Mucosa of stomach (tissue), 1 donor: ENCODE measurements around the gene DPYSL5.

ENCODE experiments used
- H3K27me3 ChIP-seq: one replicate; pipeline ENCODE4 v1.7.0; 2013; ENCODE audit warnings: mild to moderate bottlenecking, low read length; ENCODE audit not compliant: control insufficient read depth, insufficient read depth
- H3K36me3 ChIP-seq: one replicate; pipeline ENCODE4 v1.7.0; 2013; ENCODE audit warnings: low read length; ENCODE audit not compliant: control insufficient read depth, insufficient read depth
- H3K4me1 ChIP-seq: one replicate; pipeline ENCODE4 v1.7.0; 2013; ENCODE audit warnings: mild to moderate bottlenecking, low read length; ENCODE audit not compliant: control insufficient read depth, insufficient read depth
- H3K4me3 ChIP-seq: one replicate; pipeline ENCODE4 v1.7.0; 2013; ENCODE audit warnings: low read length
- H3K9ac ChIP-seq: one replicate; pipeline ENCODE4 v1.7.0; 2013; ENCODE audit warnings: mild to moderate bottlenecking, low read length, moderate library complexity
- H3K9me3 ChIP-seq: one replicate; pipeline ENCODE4 v1.7.0; 2013; ENCODE audit warnings: mild to moderate bottlenecking, low read length, moderate library complexity; ENCODE audit not compliant: control insufficient read depth
- donor health status: Pancreatic carcinoma.

Gene DPYSL5

DNA sequence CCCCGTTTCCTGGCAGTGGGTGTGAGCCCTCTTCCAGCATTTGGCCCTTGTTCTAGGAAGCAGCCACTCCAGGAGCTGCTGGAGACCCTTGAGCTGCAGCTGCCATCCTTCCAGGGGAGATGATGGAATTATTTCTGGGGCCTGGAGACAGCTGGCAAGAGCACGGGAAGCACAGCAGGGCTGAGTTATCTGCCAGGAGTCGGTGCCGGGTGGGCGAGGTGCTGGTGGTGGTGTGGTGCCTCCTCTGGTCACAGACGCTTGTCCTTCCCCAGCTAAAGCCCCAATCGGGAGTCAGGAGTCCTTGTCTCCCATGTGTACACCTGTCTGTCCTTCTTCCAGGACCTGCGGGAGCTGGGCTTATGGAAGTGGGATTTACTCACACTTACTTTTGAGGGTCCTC is 36.0 kb downstream of the DPYSL5 start:
- Histone ChIP-seq H3K4me1 (no peaks in the 10 kb centered on the region), H3K9me3 (no peaks in the 10 kb centered on the region), H3K27me3 (peaks cover 5% of the 10 kb centered on the region), H3K9ac (no peak overlapping the region), H3K4me3 (no peak overlapping the region), H3K36me3 (no peaks in the 10 kb centered on the region)

DNA sequence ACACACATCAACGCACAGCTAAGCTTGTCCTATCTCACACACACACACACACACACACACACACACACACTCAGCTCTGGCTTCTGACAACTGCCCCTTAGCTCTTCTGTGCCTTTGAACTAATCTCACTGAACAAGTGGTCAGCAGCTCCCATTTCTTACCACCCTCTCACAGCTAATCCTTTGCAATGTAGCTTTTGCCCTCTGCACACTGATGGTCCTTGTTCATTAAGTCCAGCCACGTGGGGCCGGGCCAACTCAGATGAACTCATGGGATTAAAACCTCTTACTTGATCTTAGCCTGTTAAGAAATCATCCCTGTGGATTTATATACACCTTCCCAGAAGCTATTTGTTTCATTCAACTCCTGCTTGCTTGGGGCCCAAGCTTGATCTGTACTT is 36.6 kb downstream of the DPYSL5 start:
- H3K4me3 ChIP-seq: no peak overlapping the region
- no peaks in the 10 kb centered on the region for H3K9me3 ChIP-seq
- H3K4me1 ChIP-seq: no peaks in the 10 kb centered on the region
- H3K36me3 ChIP-seq: no peaks in the 10 kb centered on the region
- H3K9ac ChIP-seq: no peak overlapping the region
- peaks cover 5% of the 10 kb centered on the region for H3K27me3 ChIP-seq

DNA sequence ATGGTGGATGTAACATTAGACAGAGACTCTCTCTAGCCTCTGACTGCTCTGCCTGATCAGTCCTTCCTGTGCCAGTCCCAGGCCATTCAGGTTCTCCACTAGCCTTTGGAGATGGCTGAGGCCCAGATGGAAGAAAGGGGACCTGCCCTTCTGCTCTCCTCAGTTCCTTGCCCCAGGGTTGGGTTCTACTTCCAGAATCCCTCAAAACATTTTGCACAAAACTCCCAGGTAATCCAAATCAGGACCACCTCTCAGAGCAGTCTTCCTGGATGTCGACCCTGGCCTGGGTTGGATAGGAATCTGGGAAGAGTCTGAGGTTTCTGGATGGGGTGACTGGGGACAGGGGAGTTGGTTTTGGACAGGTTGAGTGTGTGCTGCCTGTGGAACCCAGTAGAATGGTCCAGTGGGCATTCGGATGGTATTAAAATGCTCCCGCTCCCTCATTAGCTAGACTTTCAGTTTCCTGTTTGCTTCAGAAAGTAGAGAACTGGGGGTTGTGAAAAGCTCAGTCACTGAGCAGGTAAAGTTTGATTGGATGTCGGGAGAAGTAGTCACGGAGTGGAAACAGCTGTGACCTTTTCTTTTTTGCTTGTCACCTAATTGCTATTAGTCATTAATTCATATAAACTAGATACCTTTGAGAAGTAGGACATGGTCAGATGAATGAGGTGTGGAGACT is 37.9 kb downstream of the DPYSL5 start:
- no peaks in the 10 kb centered on the region for H3K4me1 ChIP-seq
- peaks cover 5% of the 10 kb centered on the region for H3K27me3 ChIP-seq
- no peaks in the 10 kb centered on the region for H3K9me3 ChIP-seq
- no peaks in the 10 kb centered on the region for H3K36me3 ChIP-seq
- no peak overlapping the region for H3K4me3 ChIP-seq
- no peak overlapping the region for H3K9ac ChIP-seq

DNA sequence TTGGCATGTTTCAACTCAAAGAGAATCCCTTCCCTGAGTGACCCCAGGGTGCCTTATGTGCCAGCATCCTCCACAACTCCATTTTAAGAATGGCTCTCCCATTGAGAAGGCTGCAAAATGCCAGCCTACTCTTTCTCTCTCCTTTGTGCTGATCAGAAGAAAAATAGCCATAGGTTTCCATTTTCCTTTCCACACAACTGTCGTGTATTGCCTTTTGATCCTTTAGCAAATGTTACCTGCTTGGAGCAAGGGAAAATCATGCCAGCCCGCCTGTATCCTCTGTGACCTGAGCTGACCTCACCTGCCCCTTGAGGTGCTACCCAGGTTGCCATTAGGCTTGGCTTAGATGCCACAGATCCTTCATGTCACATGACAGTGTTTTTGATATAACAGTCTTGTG is 38.8 kb downstream of the DPYSL5 start:
- H3K36me3 ChIP-seq: no peaks in the 10 kb centered on the region
- H3K4me1 ChIP-seq: no peaks in the 10 kb centered on the region
- peaks cover 5% of the 10 kb centered on the region for H3K27me3 ChIP-seq
- no peak overlapping the region for H3K9ac ChIP-seq
- H3K4me3 ChIP-seq: no peak overlapping the region
- no peaks in the 10 kb centered on the region for H3K9me3 ChIP-seq

DNA sequence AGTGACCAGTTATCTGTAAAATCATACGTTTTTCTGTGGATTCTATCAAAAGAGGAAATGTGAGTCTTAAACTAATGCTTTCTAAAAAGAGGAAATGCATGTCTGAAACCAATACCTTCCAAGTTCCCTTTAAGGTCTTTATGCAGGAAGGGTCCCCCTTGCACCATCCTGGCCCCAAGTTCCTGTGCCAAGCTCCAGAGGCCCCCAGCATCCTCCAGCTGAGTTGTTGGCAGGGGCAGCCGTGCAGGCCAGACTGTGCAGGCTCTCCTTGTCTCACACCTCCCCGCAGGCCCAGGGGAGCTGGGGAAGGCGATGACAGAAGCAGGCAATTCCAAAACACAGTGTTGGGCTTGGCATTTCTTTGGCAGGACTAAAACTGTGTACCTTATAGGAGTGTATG is 39.2 kb downstream of the DPYSL5 start:
- peaks cover 5% of the 10 kb centered on the region for H3K27me3 ChIP-seq
- H3K4me3 ChIP-seq: no peak overlapping the region
- H3K9me3 ChIP-seq: no peaks in the 10 kb centered on the region
- H3K36me3 ChIP-seq: no peaks in the 10 kb centered on the region
- H3K4me1 ChIP-seq: no peaks in the 10 kb centered on the region
- H3K9ac ChIP-seq: no peak overlapping the region

DNA sequence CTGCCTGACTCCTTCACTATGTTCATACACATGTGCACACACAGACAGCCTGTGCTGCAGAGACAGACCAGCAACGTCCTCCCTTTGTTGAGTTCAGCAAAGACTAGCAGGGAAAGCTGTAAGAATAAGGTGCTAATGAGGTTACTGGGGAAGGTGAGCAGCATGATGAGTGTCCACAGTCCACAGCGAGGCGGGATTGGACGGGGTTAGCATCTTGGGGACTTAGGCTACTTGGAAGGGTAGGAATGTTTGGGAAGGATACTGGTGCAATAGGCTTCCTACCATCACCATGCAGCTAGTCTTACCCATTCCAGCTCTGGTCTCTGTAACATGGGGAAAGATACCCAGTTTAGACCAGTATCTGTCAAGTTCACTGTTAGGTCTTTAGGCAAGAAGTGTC is 41.9 kb downstream of the DPYSL5 start:
- no peaks in the 10 kb centered on the region for H3K9me3 ChIP-seq
- no peak overlapping the region for H3K9ac ChIP-seq
- H3K36me3 ChIP-seq: no peaks in the 10 kb centered on the region
- H3K4me1 ChIP-seq: no peaks in the 10 kb centered on the region
- no peaks in the 10 kb centered on the region for H3K27me3 ChIP-seq
- H3K4me3 ChIP-seq: no peak overlapping the region

DNA sequence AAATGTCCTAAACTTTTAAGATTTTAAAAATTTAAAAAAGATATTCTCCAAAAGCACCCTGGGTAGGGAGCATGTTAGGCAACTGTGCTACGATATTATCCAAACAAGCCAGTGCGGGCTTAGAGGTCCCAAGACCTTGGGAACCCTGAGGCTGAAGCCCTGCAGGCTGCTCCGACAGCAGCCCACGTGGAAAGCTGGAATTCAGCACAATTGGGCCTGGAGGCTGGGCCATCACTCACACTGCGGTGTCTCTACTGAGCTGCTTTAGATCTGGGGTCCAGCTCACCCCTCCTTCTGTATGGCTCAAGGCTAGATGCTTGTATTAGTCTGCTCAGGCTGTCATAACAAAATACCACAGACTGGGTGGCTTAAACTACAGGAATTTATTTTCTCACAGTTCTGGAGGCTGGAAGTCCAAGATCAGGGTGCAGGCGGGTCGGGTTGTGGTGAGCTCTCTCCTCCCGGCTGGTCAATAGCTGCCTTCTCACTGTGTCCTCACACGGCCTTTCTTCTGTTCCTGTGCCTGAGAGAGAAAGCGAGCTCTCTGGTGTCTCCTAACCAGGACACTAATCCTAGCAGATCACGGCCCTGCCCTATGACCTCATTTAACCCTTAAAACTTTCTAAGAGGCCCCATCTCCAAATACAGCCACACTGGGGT is 42.5 kb downstream of the DPYSL5 start:
- Histone ChIP-seq H3K4me3 (no peak overlapping the region), H3K9ac (no peak overlapping the region), H3K36me3 (no peaks in the 10 kb centered on the region), H3K4me1 (no peaks in the 10 kb centered on the region), H3K9me3 (no peaks in the 10 kb centered on the region), H3K27me3 (no peaks in the 10 kb centered on the region)

DNA sequence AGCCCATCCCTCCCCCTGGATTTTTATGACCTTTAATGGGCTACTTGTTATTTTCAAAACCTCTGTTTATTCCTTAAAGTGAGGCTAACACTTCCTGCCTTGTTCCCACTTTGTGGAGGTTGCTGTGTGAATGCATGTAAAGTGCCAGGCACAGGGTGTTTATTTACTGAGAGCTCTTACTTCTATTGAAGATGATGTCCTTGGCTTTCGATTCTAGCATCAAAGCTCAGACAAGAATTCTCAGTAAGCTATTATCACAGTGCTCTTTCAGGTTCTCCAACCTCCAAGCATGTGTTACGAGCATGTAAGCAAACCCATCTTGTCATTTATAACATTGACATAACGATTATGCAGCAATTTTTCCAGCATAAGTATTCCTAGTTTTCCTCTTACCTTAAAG is 44.2 kb downstream of the DPYSL5 start:
- Histone ChIP-seq H3K9ac (no peak overlapping the region), H3K27me3 (no peaks in the 10 kb centered on the region), H3K9me3 (no peaks in the 10 kb centered on the region), H3K4me3 (no peak overlapping the region), H3K4me1 (no peaks in the 10 kb centered on the region), H3K36me3 (no peaks in the 10 kb centered on the region)

DNA sequence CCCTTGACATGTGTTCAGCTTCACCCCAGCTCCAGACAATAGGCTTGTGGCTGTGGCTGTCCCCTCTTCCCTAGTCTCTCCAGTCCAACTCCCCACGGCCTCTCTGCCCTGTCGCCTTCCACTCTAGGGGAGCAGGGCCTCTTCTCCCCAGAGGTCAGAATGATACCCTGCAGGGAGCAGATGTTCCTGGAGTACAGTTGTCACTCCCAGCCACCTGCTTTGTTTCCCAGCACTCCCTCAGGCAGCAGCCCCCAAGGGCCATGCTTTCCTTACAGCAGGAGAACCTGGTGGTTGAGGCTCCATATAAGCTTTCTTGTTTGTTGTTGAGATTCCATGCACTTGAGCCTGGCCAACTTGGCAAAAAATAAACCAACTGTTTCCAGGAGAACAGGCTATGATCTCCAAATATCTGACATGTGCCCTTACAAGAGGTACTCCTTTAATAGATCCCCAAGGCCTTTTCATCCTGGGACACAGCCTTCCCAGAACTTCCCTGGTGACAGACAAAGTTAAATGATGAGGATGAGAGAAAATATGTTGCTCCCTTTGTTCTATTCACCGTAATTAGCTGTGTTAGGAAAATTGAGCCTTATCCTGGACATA is 45.1 kb downstream of the DPYSL5 start:
- Histone ChIP-seq H3K9me3 (no peaks in the 10 kb centered on the region), H3K36me3 (no peaks in the 10 kb centered on the region), H3K4me1 (no peaks in the 10 kb centered on the region), H3K4me3 (no peak overlapping the region), H3K9ac (no peak overlapping the region), H3K27me3 (peaks cover 2% of the 10 kb centered on the region)

DNA sequence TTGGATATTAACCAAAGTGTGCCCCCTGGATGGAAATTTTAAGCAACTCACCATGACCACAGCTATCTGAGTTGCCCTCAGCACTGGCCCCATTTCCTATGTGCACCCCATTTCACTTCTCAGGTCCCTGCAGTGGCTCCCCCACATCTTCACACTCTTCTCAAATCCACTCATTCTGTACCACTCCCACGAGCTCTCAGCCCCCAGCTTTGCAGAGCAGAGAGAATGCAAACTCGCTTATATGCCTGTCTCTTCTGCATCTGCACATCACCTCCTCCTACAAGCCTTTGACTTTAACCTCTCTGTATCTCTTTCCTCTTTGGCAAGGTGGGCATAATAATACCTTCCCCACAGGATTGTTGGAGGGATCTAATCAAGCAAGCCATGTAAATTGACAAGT is 46.2 kb downstream of the DPYSL5 start:
- Histone ChIP-seq H3K4me3 (no peak overlapping the region), H3K9me3 (no peaks in the 10 kb centered on the region), H3K9ac (no peak overlapping the region), H3K4me1 (no peaks in the 10 kb centered on the region), H3K36me3 (no peaks in the 10 kb centered on the region), H3K27me3 (peaks cover 3% of the 10 kb centered on the region)

DNA sequence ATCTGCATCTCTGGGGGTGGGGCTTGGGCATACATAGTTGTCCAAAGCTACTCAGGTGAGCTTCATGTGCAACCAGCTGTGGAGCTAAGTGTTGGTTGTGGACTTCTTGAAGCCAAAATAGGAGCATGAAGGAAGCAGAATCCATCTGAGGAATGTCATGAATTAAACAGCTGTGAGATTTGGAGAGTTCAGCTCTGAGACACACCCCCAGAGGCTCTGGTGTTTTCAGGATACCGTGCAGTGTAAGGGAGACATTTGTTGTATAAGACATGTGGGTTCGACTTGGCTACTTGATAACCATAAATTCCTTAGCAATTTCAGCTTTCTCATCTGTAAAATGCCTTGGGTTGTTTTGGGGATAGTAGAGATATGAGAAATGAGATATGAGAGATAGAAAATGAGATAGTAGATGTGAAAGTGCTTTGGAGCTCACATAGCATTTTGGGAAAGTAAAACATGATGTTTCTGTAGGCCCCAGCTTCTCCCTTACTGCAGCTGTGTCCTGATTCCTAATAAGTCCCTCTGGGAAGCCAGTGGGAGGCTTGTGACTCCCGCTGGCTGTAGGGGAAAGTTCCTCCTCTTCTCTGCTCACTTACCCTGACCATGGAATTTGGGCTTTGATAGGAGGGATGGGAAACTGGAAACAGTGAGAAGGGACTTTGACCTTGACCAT is 50.0 kb downstream of the DPYSL5 start:
- no peaks in the 10 kb centered on the region for H3K4me1 ChIP-seq
- no peaks in the 10 kb centered on the region for H3K36me3 ChIP-seq
- H3K9me3 ChIP-seq: no peaks in the 10 kb centered on the region
- H3K4me3 ChIP-seq: no peak overlapping the region
- no peak overlapping the region for H3K9ac ChIP-seq
- peaks cover 3% of the 10 kb centered on the region for H3K27me3 ChIP-seq

DNA sequence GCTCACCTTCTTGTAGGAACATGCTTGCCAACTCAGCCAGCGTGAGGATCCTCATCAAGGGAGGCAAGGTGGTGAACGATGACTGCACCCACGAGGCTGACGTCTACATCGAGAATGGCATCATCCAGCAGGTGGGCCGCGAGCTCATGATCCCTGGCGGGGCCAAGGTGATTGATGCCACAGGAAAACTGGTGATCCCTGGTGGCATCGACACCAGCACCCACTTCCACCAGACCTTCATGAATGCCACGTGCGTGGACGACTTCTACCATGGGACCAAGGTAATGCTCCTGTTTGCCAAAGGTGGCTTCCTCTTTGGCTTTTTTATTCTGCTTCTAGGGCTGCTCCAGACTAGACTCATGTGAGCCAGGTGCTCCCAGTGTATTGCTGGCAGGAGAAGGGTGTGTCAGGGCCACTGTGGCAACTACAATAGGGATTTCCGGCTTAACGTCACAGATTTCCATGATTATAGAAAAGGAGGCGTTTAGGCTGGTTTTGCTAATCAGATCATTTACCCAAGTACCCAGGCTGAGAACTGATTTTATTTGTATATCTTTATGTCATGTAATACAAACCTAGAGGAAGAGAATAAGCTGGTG is 50.6 kb downstream of the DPYSL5 start:
- no peak overlapping the region for H3K9ac ChIP-seq
- H3K9me3 ChIP-seq: no peaks in the 10 kb centered on the region
- peaks cover 3% of the 10 kb centered on the region for H3K27me3 ChIP-seq
- H3K36me3 ChIP-seq: no peaks in the 10 kb centered on the region
- no peaks in the 10 kb centered on the region for H3K4me1 ChIP-seq
- H3K4me3 ChIP-seq: no peak overlapping the region
